ENCODE measurements around the gene NLRP13.
"Not testable (repeated sequence)": the region's sequence is repeated elsewhere in the genome, so short reads cannot be mapped to it uniquely, and the experiment has no call there.

The NLRP13 gene

GRCh38 chr19:55931936-55932386, at the start of gene NLRP13:
TSS of gene NLRP13 (minus strand) at chr19:55932336. CDS start at chr19:55932311, 25 bp downstream.
- DNase-seq: no peak

GRCh38 chr19:55980415-55980814, 48.3 kb upstream of the NLRP13 start:
- DNase-seq: no peak

GRCh38 chr19:55973982-55974381, 41.8 kb upstream of the NLRP13 start:
- no peak for DNase-seq

GRCh38 chr19:55962186-55962585, 30.1 kb upstream of the NLRP13 start:
- DNase-seq: no peak

GRCh38 chr19:55959996-55960675, 28.0 kb upstream of the NLRP13 start:
- DNase-seq: no peak

- DNase-seq: no peak
These were observed 26.2 kb upstream of the NLRP13 start for GRCh38 chr19:55958356-55958755.

GRCh38 chr19:55956431-55956830, 24.3 kb upstream of the NLRP13 start:
- no peak for DNase-seq

GRCh38 chr19:55950566-55950965, 18.4 kb upstream of the NLRP13 start:
- not testable (repeated sequence) for DNase-seq

GRCh38 chr19:55947532-55947931, 15.4 kb upstream of the NLRP13 start, which contains the start of gene NLRP8:
TSS of gene NLRP8 (plus strand) at chr19:55947832.
- DNase-seq: no peak

- DNase-seq: no peak
These were observed 8.2 kb upstream of the NLRP13 start for GRCh38 chr19:55940306-55940705.

- DNase-seq: no peak
These were observed 7.1 kb upstream of the NLRP13 start for GRCh38 chr19:55939206-55939605.

GRCh38 chr19:55935206-55935605, 3.1 kb upstream of the NLRP13 start:
- no peak for DNase-seq

- no peak for DNase-seq
These were observed 1.1 kb downstream of the NLRP13 start for GRCh38 chr19:55930996-55931515.

GRCh38 chr19:55929258-55929657, 2.9 kb downstream of the NLRP13 start:
- DNase-seq: not testable (repeated sequence)

GRCh38 chr19:55927991-55928390, 4.1 kb downstream of the NLRP13 start:
- DNase-seq: no peak

- DNase-seq: no peak
These were observed 8.6 kb downstream of the NLRP13 start for GRCh38 chr19:55923556-55923955.

- DNase-seq: no peak
These were observed 18.4 kb downstream of the NLRP13 start for GRCh38 chr19:55913643-55914268.

- no peak for DNase-seq
These were observed 19.2 kb downstream of the NLRP13 start for GRCh38 chr19:55912916-55913315.

- no peak for DNase-seq
These were observed 22.3 kb downstream of the NLRP13 start for GRCh38 chr19:55909801-55910200.

GRCh38 chr19:55907746-55908145, 24.4 kb downstream of the NLRP13 start:
- no peak for DNase-seq

- DNase-seq: no peak
These were observed 24.9 kb downstream of the NLRP13 start for GRCh38 chr19:55907286-55907685.

- DNase-seq: no peak
These were observed 29.9 kb downstream of the NLRP13 start for GRCh38 chr19:55902080-55902751.

GRCh38 chr19:55901369-55902079, 30.6 kb downstream of the NLRP13 start:
- no peak for DNase-seq
